Testis (tissue), 3 donors: ENCODE results near the gene IRF1. TPM values are rescaled to one million over a fixed set of nuclear protein-coding genes. Genes with fewer than 3 reads are reported as not detected.

Experiments
- DNase-seq: peaks from one replicate; pipeline ENCODE4 v3.0.0-alpha.2; 2019
- H3K27ac ChIP-seq, 2 donors: fragments of 200-600 bp; sonication (generic); one replicate each; pipeline ENCODE4 v1.5.1; 2019
- H3K27me3 ChIP-seq: fragments of 200-600 bp; sonication (generic); one replicate; pipeline ENCODE4 v1.5.1; 2019
- H3K36me3 ChIP-seq: fragments of 200-600 bp; sonication (generic); one replicate; pipeline ENCODE4 v1.5.1; 2017; ENCODE audit warnings: low read depth; ENCODE audit errors: missing control alignments
- H3K4me1 ChIP-seq: fragments of 200-600 bp; sonication (generic); one replicate; pipeline ENCODE4 v1.5.1; 2019
- H3K4me3 ChIP-seq, 2 donors: fragments of 200-600 bp; sonication (generic); one replicate each; pipeline ENCODE4 v1.5.1; 2017 to 2019
- H3K9me3 ChIP-seq: fragments of 200-600 bp; sonication (generic); one replicate; pipeline ENCODE4 v1.5.1; 2017
- CTCF ChIP-seq, 3 experiments: fragments of 450-650 bp in 2 of 3; fragments of 200-600 bp in 1 of 3; sonication (generic) in 1 of 3; IDR thresholded peaks; one replicate each; pipeline ENCODE4 v1.5.1; 2016 to 2019; ENCODE audit warnings: antibody characterized with exemption in 3 of 3, mild to moderate bottlenecking in 2 of 3, moderate library complexity in 1 of 3
- POLR2A ChIP-seq: fragments of 450-650 bp; IDR thresholded peaks from one replicate; pipeline ENCODE4 v1.6.1; 2017; ENCODE audit warnings: antibody characterized with exemption, mild to moderate bottlenecking, moderate library complexity
- WGBS, 2 donors: methylation state at CpG; one replicate each; pipeline ENCODE4 v1.1.5; 2018; 5-methylcytosine and 5-hydroxymethylcytosine counted together
- intact Hi-C: fragments of 100-400 bp; cut with DNase I; formaldehyde crosslinking; loops from one replicate; pipeline ENCODE4 v1.15.1; 2023; ENCODE audit warnings: low total_unique reads
- polyA plus RNA-seq: library from polyadenylated mRNA; stranded (reverse); fragments of 350-450 nt; fragmentation: Illumina TruSeq; extraction: RNeasy Lipid Tissue Mini Kit (QIAGEN cat#74804); gene quantifications from one replicate; pipeline ENCODE4 v1.2.3, GENCODE V29; 2014; ENCODE audit warnings: low read depth, low replicate concordance; ENCODE audit not compliant: insufficient read depth
- total RNA-seq, 2 donors: library from RNA; depleted of rRNA; stranded (reverse); fragments of >200 nt; gene quantifications; one replicate each; pipeline ENCODE4 v1.2.3, GENCODE V29; 2016

Gene IRF1
- total and polyA plus RNA-seq, 3 donors from 2014 or later, result 20.2 to 31.7 (median 22.5) TPM

GRCh38 chr5:132470010-132470392 lies 20.6 kb downstream of the IRF1 start:
- Histone ChIP-seq H3K9me3 (no peaks in the 10 kb centered on the region), H3K27ac (no peak overlapping the region), H3K4me3 (no peak overlapping the region), H3K27me3 (no peaks in the 10 kb centered on the region), H3K4me1 (peaks cover 10% of the 10 kb centered on the region), H3K36me3 (no peaks in the 10 kb centered on the region)
- TF ChIP-seq CTCF (IDR thresholded peaks at IDR 0.05) (no peak), POLR2A (no peak)
- no peak for DNase-seq
- intact Hi-C loops, result no loop called here
- WGBS, 2 donors, result 64 to 93% methylated on average over 4 of the region's 4 CpGs

DNA sequence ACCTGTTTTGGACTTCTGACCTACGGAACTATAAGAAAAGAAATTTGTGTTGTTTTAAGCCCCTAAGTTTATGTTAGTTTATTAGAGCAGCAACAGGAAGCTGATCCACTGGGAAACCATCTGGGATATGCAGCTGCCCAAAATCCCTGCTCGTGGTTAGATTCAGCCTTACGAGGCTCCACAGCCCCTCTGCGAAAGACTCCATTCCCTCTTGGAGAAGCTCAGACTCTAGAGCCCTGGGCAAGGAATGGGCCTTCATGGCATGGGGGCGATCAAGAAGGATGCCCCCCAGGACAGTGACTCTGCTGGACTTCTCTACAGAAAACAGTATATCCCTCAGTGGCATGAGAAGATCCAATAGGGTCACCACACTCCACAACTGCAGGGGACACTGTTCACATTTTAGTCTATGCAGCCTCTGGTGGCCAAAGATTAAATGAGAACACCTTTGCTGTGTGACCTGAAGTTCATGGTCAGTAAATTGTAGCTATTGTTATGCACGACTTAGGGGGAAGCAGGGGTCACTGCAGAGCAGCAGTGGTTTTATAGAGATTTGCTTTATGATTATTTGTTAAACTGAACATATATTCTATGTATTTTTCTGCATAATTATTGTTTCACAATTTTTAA lies 21.1 kb downstream of the IRF1 start:
- Histone ChIP-seq H3K4me3 (no peak overlapping the region), H3K27me3 (no peaks in the 10 kb centered on the region), H3K36me3 (no peaks in the 10 kb centered on the region), H3K4me1 (peaks cover 12% of the 10 kb centered on the region), H3K9me3 (no peaks in the 10 kb centered on the region), H3K27ac (no peak overlapping the region)
- intact Hi-C loops, result no loop called here
- no peak for DNase-seq
- 85 to 91% methylated on average over 6 of the region's 6 CpGs for WGBS, 2 donors
- TF ChIP-seq POLR2A (no peak), CTCF (IDR thresholded peaks at IDR 0.05) (no peak)

DNA sequence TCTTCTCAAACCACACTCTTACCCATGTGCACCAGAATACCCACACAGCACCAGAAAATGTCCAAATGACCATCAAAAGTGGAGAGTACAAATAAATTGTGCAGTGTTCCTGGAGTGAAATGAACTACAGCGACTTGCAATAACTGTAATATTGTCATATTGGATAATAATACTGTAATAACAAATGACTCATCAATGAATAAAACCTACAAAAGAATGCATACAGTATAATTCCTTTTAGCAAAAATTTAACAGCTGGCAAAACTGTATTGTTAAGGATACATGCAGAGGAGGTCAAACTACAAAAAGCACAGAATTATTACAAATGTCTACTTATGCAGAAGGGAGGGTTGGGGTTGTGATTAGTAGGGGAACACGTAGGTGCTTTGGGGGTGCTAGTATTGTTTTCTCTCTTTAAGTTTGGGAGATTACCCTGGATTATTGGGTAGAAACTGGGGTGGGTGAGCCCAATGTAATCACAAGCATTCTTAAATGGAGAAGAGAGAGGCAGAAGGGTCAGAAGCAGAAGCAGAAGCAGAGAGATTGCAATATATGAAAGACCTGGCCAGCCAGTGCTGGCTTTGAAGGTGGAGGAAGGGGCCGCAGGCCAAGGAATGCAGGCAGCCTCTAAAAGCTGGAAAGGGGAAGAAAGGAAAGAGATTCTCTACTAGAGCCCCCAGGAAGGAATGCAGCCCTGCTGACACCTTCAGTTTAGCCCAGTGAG lies 21.8 kb downstream of the IRF1 start:
- no peak for DNase-seq
- intact Hi-C loops, result no loop called here
- 89 to 96% methylated on average over 3 of the region's 3 CpGs for WGBS, 2 donors
- peaks cover 19% of the 10 kb centered on the region for H3K4me1 ChIP-seq
- H3K27ac ChIP-seq, result no peak overlapping the region
- H3K9me3 ChIP-seq, result no peaks in the 10 kb centered on the region
- no peaks in the 10 kb centered on the region for H3K36me3 ChIP-seq
- no peak overlapping the region for H3K4me3 ChIP-seq
- TF ChIP-seq CTCF (IDR thresholded peaks at IDR 0.05), result no peak
- TF ChIP-seq POLR2A, result no peak
- H3K27me3 ChIP-seq, result no peaks in the 10 kb centered on the region

- TF ChIP-seq CTCF (IDR thresholded peaks at IDR 0.05) (no peak), POLR2A (no peak)
- Histone ChIP-seq H3K27ac (no peak overlapping the region), H3K4me3 (no peak overlapping the region), H3K9me3 (no peaks in the 10 kb centered on the region), H3K36me3 (no peaks in the 10 kb centered on the region), H3K4me1 (peaks cover 25% of the 10 kb centered on the region), H3K27me3 (no peaks in the 10 kb centered on the region)
- no peak for DNase-seq
- 88 to 90% methylated on average over 4 of the region's 4 CpGs for WGBS, 2 donors
- intact Hi-C loops, result no loop called here
Measured at GRCh38 chr5:132467287-132467984, 23.1 kb downstream of the IRF1 start.
